ENCODE results near the gene FXYD6. TPM values are rescaled to one million over a fixed set of nuclear protein-coding genes. Genes with fewer than 3 reads are reported as not detected.

FXYD6 gene
- total and polyA plus RNA-seq, 2 of the 8 experiments (the other 6 are each of a cell fraction or from before 2014, with no cell fraction given), result 44.6 to 117 TPM

- CTCF ChIA-PET (ENCODE audit: partially characterized antibody), result interaction anchor here (1.0 to 14.8 kb wide), 6 partner anchors 7 to 68 kb away, joined by 3 to 143 read pairs (median 40); no protein-coding TSS in a partner anchor
- no peaks in the 10 kb centered on the region for H3K27me3 ChIP-seq (replicated peaks in 1 of 4; ENCODE audit: control insufficient read depth in 3 of 4, extremely low read depth in 1 of 4, insufficient read depth in 3 of 4, low read length in 3 of 4)
- no peak for FAIRE-seq
Observed at GRCh38 chr11:117912497-117912896, 36.0 kb upstream of the FXYD6 start.

More at GRCh38 chr11:117912497-117912896, 36.0 kb upstream of the FXYD6 start:
- Histone ChIP-seq H3K23ac (ENCODE audit: insufficient read length) (no peak overlapping the region), H2BK15ac (ENCODE audit: low read length) (no peak overlapping the region), H3K14ac (ENCODE audit: insufficient read length) (no peak overlapping the region), H3K79me1 (ENCODE audit: low read depth, low read length) (no peaks in the 10 kb centered on the region), H3K4me3 (ENCODE audit: extremely low read depth in 1 of 4, insufficient read depth in 2 of 4, low read depth in 3 of 4, low read length in 4 of 4) (no peak overlapping the region), H3K4me1 (replicated peaks in 1 of 4; ENCODE audit: control insufficient read depth in 3 of 4, insufficient read depth in 4 of 4, low read length in 3 of 4) (peaks cover 0 to 6% (median under 1%) of the 10 kb centered on the region in 4 experiments; a peak in 3 of 7 replicates), H3K23me2 (ENCODE audit: low read depth, low read length) (peaks cover 1% of the 10 kb centered on the region; the same call in 1 of the 2 replicates), H3K27ac (ENCODE audit: low read depth, low read length) (no peak overlapping the region), H4K8ac (ENCODE audit: extremely low read depth, insufficient read depth, low read length) (no peak overlapping the region), H2AFZ (ENCODE audit: low read length) (no peak overlapping the region), H4K91ac (replicated peaks; ENCODE audit: insufficient read length, low read length) (no peak overlapping the region), H2AK5ac (ENCODE audit: low read depth, low read length) (no peak overlapping the region), H3K9me3 (ENCODE audit: insufficient read depth in 2 of 2, low read depth in 1 of 2, low read length in 1 of 2) (no peaks in the 10 kb centered on the region), H3K56ac (replicated peaks; ENCODE audit: insufficient read length, low read depth, low read length) (no peak overlapping the region), H3K79me2 (ENCODE audit: control insufficient read depth in 1 of 2, insufficient read depth in 2 of 2, low read length in 2 of 2) (no peaks in the 10 kb centered on the region), H2BK5ac (ENCODE audit: low read depth, low read length) (no peak overlapping the region), H2BK120ac (replicated peaks; ENCODE audit: low read depth, low read length) (no peak overlapping the region), H3K18ac (ENCODE audit: extremely low read depth, low read length) (no peak overlapping the region), H4K20me1 (replicated peaks in 1 of 2; ENCODE audit: control insufficient read depth in 1 of 2, insufficient read depth in 2 of 2, low read length in 2 of 2) (peaks cover 0 to 2% of the 10 kb centered on the region in 2 experiments), H3K4ac (replicated peaks; ENCODE audit: insufficient read length, low read depth, low read length) (no peak overlapping the region), H2BK12ac (ENCODE audit: low read depth, low read length) (no peak overlapping the region), H4K5ac (ENCODE audit: insufficient read length, low read depth, low read length) (no peak overlapping the region), H3K9ac (replicated peaks in 1 of 4; ENCODE audit: extremely low read depth in 1 of 4, low read depth in 3 of 4, low read length in 3 of 4) (no peak overlapping the region), H3K4me2 (ENCODE audit: insufficient read depth in 1 of 2, low read depth in 2 of 2, low read length in 2 of 2) (no peak overlapping the region), H2BK20ac (ENCODE audit: low read length) (no peak overlapping the region), H3K36me3 (ENCODE audit: control insufficient read depth in 2 of 4, insufficient read depth in 4 of 4, low read length in 3 of 4) (no peaks in the 10 kb centered on the region)
- POLR2A ChIA-PET (ENCODE audit: partially characterized antibody), result interaction anchor here (1.3 kb wide), 1 partner anchor 17 kb away, joined by 3 read pairs; no protein-coding TSS in a partner anchor
- WGBS, 2 experiments (ENCODE audit: extremely low coverage in 1 of 2, insufficient coverage in 1 of 2, insufficient read length in 1 of 2, insufficient replicate concordance in 2 of 2, low coverage in 1 of 2, low lambda C conversion rate in 2 of 2, missing lambda C conversion rate in 1 of 2), result 89% methylated on average over 7 of the region's 7 CpGs; no CpG with 5 or more reads in 1 of the 2 experiments
- DNase-seq (ENCODE audit: low read depth in 1 of 2, low spot score in 2 of 2), result no peak
